DOHH2 (cell line): ENCODE results near the gene CAPZA3.

Experiments used
- H3F3A ChIP-seq: fragments of 200-600 bp; sonication (generic), shearing (Covaris generic); 2 replicates; pipeline ENCODE4 v1.6.0; 2016; ENCODE audit warnings: antibody characterized with exemption, mild to moderate bottlenecking; ENCODE audit not compliant: control insufficient read depth, insufficient read depth
- H3K27ac ChIP-seq: fragments of 200-600 bp; sonication (generic); 2 replicates; pipeline ENCODE4 v1.5.1; 2014; ENCODE audit warnings: low read depth, mild to moderate bottlenecking, low read length, moderate library complexity
- H3K27me3 ChIP-seq: fragments of 200-600 bp; sonication (generic); 2 replicates; pipeline ENCODE4 v1.6.1; 2014; ENCODE audit warnings: mild to moderate bottlenecking, low read length, mixed read lengths; ENCODE audit not compliant: control insufficient read depth
- H3K36me3 ChIP-seq: fragments of 200-600 bp; sonication (generic); 2 replicates; pipeline ENCODE4 v1.6.1; 2014; ENCODE audit warnings: mild to moderate bottlenecking, low read length, moderate library complexity, mixed read lengths; ENCODE audit not compliant: control insufficient read depth
- H3K4me1 ChIP-seq: fragments of 200-600 bp; sonication (generic); 2 replicates; pipeline ENCODE4 v1.6.1; 2014; ENCODE audit warnings: mild to moderate bottlenecking, low read length, mixed read lengths; ENCODE audit not compliant: control insufficient read depth
- H3K4me2 ChIP-seq: fragments of 200-600 bp; sonication (generic); 2 replicates; pipeline ENCODE4 v1.6.0; 2014; ENCODE audit warnings: mild to moderate bottlenecking, low read length, moderate library complexity
- H3K4me3 ChIP-seq: fragments of 200-600 bp; sonication (generic); 2 replicates; pipeline ENCODE4 v1.5.1; 2014; ENCODE audit warnings: mild to moderate bottlenecking, low read length, mixed read lengths
- H3K79me2 ChIP-seq: fragments of 200-600 bp; sonication (generic); 2 replicates; pipeline ENCODE4 v1.6.1; 2014; ENCODE audit warnings: mild to moderate bottlenecking, low read length, mixed read lengths; ENCODE audit not compliant: control insufficient read depth
- H3K9me2 ChIP-seq: fragments of 200-600 bp; sonication (generic); replicated peaks from 2 replicates; pipeline ENCODE4 v1.6.1; 2014; ENCODE audit warnings: mild to moderate bottlenecking, low read length, mixed read lengths; ENCODE audit not compliant: control insufficient read depth
- H3K9me3 ChIP-seq: fragments of 200-600 bp; sonication (generic); 2 replicates; pipeline ENCODE4 v1.6.1; 2014; ENCODE audit warnings: antibody characterized with exemption, low read length, mixed read lengths; ENCODE audit not compliant: control insufficient read depth, insufficient read depth
- H4K20me1 ChIP-seq: fragments of 200-600 bp; sonication (generic); 2 replicates; pipeline ENCODE4 v1.6.0; 2014; ENCODE audit warnings: low read depth, mild to moderate bottlenecking, antibody characterized with exemption, low read length, moderate library complexity; ENCODE audit not compliant: control insufficient read depth, insufficient read depth
- CTCF ChIP-seq: fragments of 200-600 bp; sonication (generic); IDR thresholded peaks from one replicate; pipeline ENCODE4 v1.5.1; 2014; ENCODE audit warnings: antibody characterized with exemption, mild to moderate bottlenecking, low read depth, low read length; ENCODE audit not compliant: poor library complexity, severe bottlenecking
- EZH2phosphoT487 ChIP-seq: fragments of 200-600 bp; sonication (generic); IDR thresholded peaks from 2 replicates; pipeline ENCODE4 v1.6.1; 2017; ENCODE audit warnings: borderline replicate concordance, mild to moderate bottlenecking, antibody characterized with exemption, low read length, moderate library complexity, mixed read lengths

The CAPZA3 gene

GRCh38 chr12:18703911-18704310 is 34.0 kb upstream of the CAPZA3 start:
- Histone ChIP-seq H3K4me3 (no peak overlapping the region), H3K9me3 (no peaks in the 10 kb centered on the region), H3F3A (no peaks in the 10 kb centered on the region), H3K36me3 (no peaks in the 10 kb centered on the region), H3K27me3 (no peaks in the 10 kb centered on the region), H3K9me2 (no peaks in the 10 kb centered on the region), H3K27ac (no peak overlapping the region), H3K79me2 (no peaks in the 10 kb centered on the region), H3K4me2 (no peak overlapping the region), H4K20me1 (no peaks in the 10 kb centered on the region), H3K4me1 (no peaks in the 10 kb centered on the region)
- no peak for TF ChIP-seq CTCF
- no peak for TF ChIP-seq EZH2phosphoT487

GRCh38 chr12:18706798-18707197 is 31.1 kb upstream of the CAPZA3 start:
- no peak overlapping the region for H3K27ac ChIP-seq
- no peak overlapping the region for H3K4me3 ChIP-seq
- no peaks in the 10 kb centered on the region for H3K36me3 ChIP-seq
- TF ChIP-seq EZH2phosphoT487 = no peak
- TF ChIP-seq CTCF = no peak
- no peaks in the 10 kb centered on the region for H3K4me1 ChIP-seq
- H3K79me2 ChIP-seq = no peaks in the 10 kb centered on the region
- no peak overlapping the region for H3K4me2 ChIP-seq
- H3K9me2 ChIP-seq = no peaks in the 10 kb centered on the region
- no peaks in the 10 kb centered on the region for H3F3A ChIP-seq
- H4K20me1 ChIP-seq = no peaks in the 10 kb centered on the region
- H3K9me3 ChIP-seq = no peaks in the 10 kb centered on the region
- H3K27me3 ChIP-seq = no peaks in the 10 kb centered on the region

GRCh38 chr12:18716236-18716635 is 21.7 kb upstream of the CAPZA3 start:
- no peaks in the 10 kb centered on the region for H3K36me3 ChIP-seq
- no peaks in the 10 kb centered on the region for H3K27me3 ChIP-seq
- TF ChIP-seq CTCF (no peak), EZH2phosphoT487 (no peak)
- H4K20me1 ChIP-seq = no peaks in the 10 kb centered on the region
- H3K4me3 ChIP-seq = no peak overlapping the region
- no peaks in the 10 kb centered on the region for H3K4me1 ChIP-seq
- no peaks in the 10 kb centered on the region for H3F3A ChIP-seq
- no peak overlapping the region for H3K4me2 ChIP-seq
- no peaks in the 10 kb centered on the region for H3K9me3 ChIP-seq
- H3K79me2 ChIP-seq = no peaks in the 10 kb centered on the region
- H3K9me2 ChIP-seq = no peaks in the 10 kb centered on the region
- no peak overlapping the region for H3K27ac ChIP-seq

GRCh38 chr12:18718462-18718861 is 19.5 kb upstream of the CAPZA3 start:
- Histone ChIP-seq H3K27me3 (no peaks in the 10 kb centered on the region), H4K20me1 (no peaks in the 10 kb centered on the region), H3K79me2 (no peaks in the 10 kb centered on the region), H3K27ac (no peak overlapping the region), H3K36me3 (no peaks in the 10 kb centered on the region), H3K4me1 (no peaks in the 10 kb centered on the region), H3K4me3 (no peak overlapping the region), H3K9me3 (no peaks in the 10 kb centered on the region), H3K9me2 (no peaks in the 10 kb centered on the region), H3F3A (no peaks in the 10 kb centered on the region), H3K4me2 (no peak overlapping the region)
- TF ChIP-seq CTCF = no peak
- no peak for TF ChIP-seq EZH2phosphoT487
